ENCODE measurements around the gene ADD3. TPM values are rescaled to one million over a fixed set of nuclear protein-coding genes. Genes with fewer than 3 reads are reported as not detected.
A peak's percentile ranks its signal among the peaks of the same experiment; 100 is the strongest.

Gene ADD3
- total RNA-seq, 4 donors from 2014 or later = 257 to 644 (median 358) TPM

GRCh38 chr10:109966961-109967738 is 40.6 kb upstream of the ADD3 start:
- H3K4me1 ChIP-seq = peaks cover 45 to 62% of the 10 kb centered on the region in 2 donors
- TF ChIP-seq POLR2A (IDR thresholded peaks at IDR 0.05) (no peak), CTCF (IDR thresholded peaks at IDR 0.05) (no peak)
- H3K36me3 ChIP-seq = no peaks in the 10 kb centered on the region
- no peak overlapping the region for H3K4me3 ChIP-seq (replicated peaks in 1 of 3)
- H3K27ac ChIP-seq = peak overlapping the region; percentile 51 to 77 (median 63)
- 51 to 57% methylated on average over 9 of the region's 9 CpGs for WGBS, 2 donors
- H3K27me3 ChIP-seq = no peaks in the 10 kb centered on the region
- no peaks in the 10 kb centered on the region for H3K9me3 ChIP-seq
- intact Hi-C loops (cut with DNase I) = loop anchor here (10.0 kb wide), 1 partner anchor 72 kb away; no protein-coding TSS in a partner anchor
- peak; percentile 42 for DNase-seq

- peaks cover 40 to 57% of the 10 kb centered on the region in 2 donors for H3K4me1 ChIP-seq
- TF ChIP-seq CTCF (IDR thresholded peaks at IDR 0.05) = no peak
- H3K27ac ChIP-seq = peak overlapping the region; percentile 63 to 77 (median 67)
Measured at GRCh38 chr10:109967739-109968088, 40.1 kb upstream of the ADD3 start.

GRCh38 chr10:109968953-109969759 is 38.6 kb upstream of the ADD3 start:
- peaks cover 39 to 53% of the 10 kb centered on the region in 2 donors for H3K4me1 ChIP-seq
- no peak overlapping the region for H3K4me3 ChIP-seq (replicated peaks in 1 of 3)
- peak; percentile 64 to 70 for DNase-seq
- no peak for TF ChIP-seq CTCF (IDR thresholded peaks at IDR 0.05)
- peak in 1 of 2 donors; percentile 33 for TF ChIP-seq POLR2A (IDR thresholded peaks at IDR 0.05)
- H3K27ac ChIP-seq = peak overlapping the region; percentile 14 to 63 (median 46)
- 43 to 44% methylated on average over 14 of the region's 14 CpGs for WGBS, 2 donors
- no peaks in the 10 kb centered on the region for H3K9me3 ChIP-seq
- no peaks in the 10 kb centered on the region for H3K36me3 ChIP-seq
- intact Hi-C loops (cut with DNase I) = loop anchor here (10.0 kb wide), 1 partner anchor 74 kb away; no protein-coding TSS in a partner anchor
- no peaks in the 10 kb centered on the region for H3K27me3 ChIP-seq

More at GRCh38 chr10:109967739-109968088, 40.1 kb upstream of the ADD3 start:
- intact Hi-C loops (cut with DNase I) = loop anchor here (10.0 kb wide), 1 partner anchor 73 kb away; no protein-coding TSS in a partner anchor
- Histone ChIP-seq H3K9me3 (no peaks in the 10 kb centered on the region), H3K4me3 (replicated peaks in 1 of 3) (no peak overlapping the region), H3K36me3 (no peaks in the 10 kb centered on the region), H3K27me3 (no peaks in the 10 kb centered on the region)
- peak; percentile 62 for DNase-seq

GRCh38 chr10:109969760-109970346 is 37.9 kb upstream of the ADD3 start:
- TF ChIP-seq POLR2A (IDR thresholded peaks at IDR 0.05) (no peak), CTCF (IDR thresholded peaks at IDR 0.05) (no peak)
- no peaks in the 10 kb centered on the region for H3K9me3 ChIP-seq
- no peaks in the 10 kb centered on the region for H3K36me3 ChIP-seq
- H3K27ac ChIP-seq = peak overlapping the region; percentile 14 to 63 (median 46)
- H3K4me1 ChIP-seq = peaks cover 39 to 51% of the 10 kb centered on the region in 2 donors
- no peak overlapping the region for H3K4me3 ChIP-seq (replicated peaks in 1 of 3)
- no peak for DNase-seq
- intact Hi-C loops (cut with DNase I) = loop anchor here (10.0 kb wide), 1 partner anchor 75 kb away; no protein-coding TSS in a partner anchor
- no peaks in the 10 kb centered on the region for H3K27me3 ChIP-seq
- 81 to 83% methylated on average over 8 of the region's 8 CpGs for WGBS, 2 donors
